SK-N-SH treated with all-trans-retinoic acid at 6 μM for 48 hours (cell line): ENCODE measurements around the gene HACD2.

Experiments
- GLIS3 ChIP-seq: fragments of 250-450 bp; sonication (Bioruptor Pico); IDR thresholded peaks from 2 replicates; pipeline ENCODE4 v1.5.0; 2020; ENCODE audit warnings: mild to moderate bottlenecking, moderate library complexity
- ZC3H10 ChIP-seq: fragments of 250-450 bp; sonication (Bioruptor Pico); IDR thresholded peaks from 2 replicates; pipeline ENCODE4 v1.5.1; 2021; ENCODE audit warnings: mild to moderate bottlenecking, moderate library complexity
- ZFP3 ChIP-seq: fragments of 250-450 bp; sonication (Bioruptor Pico); IDR thresholded peaks from 2 replicates; pipeline ENCODE4 v1.5.0; 2020; ENCODE audit warnings: mild to moderate bottlenecking, moderate library complexity
- TF ChIP-seq, protein P1 (sequence below): fragments of 250-450 bp; sonication (Bioruptor Pico); IDR thresholded peaks from 2 replicates; pipeline ENCODE4 v1.5.0; 2020; ENCODE audit warnings: mild to moderate bottlenecking, moderate library complexity

DNA sequence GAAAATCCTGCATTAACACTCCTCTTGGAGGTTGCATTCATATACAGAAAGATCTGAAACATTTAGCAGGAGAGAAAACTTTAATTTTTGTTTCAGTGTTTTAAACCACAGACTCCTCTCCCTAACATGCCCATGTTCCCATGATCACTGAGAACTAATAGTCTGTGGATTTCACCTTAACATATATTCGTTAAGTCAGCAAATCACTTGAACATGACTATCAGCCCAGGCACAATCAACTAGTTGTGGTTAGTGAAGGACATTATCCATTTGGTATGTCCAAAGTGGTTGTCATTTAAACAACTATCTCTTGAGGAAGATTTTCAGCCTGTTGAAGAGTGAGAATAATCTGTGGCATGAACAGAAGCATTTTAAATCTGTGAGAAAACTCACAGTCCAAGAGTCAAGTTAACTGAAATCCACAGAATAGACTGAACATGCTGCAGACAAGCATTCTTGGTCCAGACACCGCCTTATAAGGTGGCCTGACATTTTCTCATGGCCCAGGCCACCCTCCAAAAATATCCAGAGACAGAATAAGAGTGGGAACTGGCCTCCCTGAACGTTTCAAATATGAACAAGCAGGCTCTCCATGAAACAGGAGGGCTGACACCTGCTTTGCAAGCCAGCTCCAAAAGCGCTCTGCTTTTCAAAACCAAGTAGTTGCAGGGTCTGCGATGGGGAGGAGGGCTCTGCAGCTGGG lies 96.1 kb downstream of the HACD2 start:
- TF ChIP-seq ZFP3 (no peak), ZC3H10 (no peak), GLIS3 (no peak)
- TF ChIP-seq, protein P1, sequence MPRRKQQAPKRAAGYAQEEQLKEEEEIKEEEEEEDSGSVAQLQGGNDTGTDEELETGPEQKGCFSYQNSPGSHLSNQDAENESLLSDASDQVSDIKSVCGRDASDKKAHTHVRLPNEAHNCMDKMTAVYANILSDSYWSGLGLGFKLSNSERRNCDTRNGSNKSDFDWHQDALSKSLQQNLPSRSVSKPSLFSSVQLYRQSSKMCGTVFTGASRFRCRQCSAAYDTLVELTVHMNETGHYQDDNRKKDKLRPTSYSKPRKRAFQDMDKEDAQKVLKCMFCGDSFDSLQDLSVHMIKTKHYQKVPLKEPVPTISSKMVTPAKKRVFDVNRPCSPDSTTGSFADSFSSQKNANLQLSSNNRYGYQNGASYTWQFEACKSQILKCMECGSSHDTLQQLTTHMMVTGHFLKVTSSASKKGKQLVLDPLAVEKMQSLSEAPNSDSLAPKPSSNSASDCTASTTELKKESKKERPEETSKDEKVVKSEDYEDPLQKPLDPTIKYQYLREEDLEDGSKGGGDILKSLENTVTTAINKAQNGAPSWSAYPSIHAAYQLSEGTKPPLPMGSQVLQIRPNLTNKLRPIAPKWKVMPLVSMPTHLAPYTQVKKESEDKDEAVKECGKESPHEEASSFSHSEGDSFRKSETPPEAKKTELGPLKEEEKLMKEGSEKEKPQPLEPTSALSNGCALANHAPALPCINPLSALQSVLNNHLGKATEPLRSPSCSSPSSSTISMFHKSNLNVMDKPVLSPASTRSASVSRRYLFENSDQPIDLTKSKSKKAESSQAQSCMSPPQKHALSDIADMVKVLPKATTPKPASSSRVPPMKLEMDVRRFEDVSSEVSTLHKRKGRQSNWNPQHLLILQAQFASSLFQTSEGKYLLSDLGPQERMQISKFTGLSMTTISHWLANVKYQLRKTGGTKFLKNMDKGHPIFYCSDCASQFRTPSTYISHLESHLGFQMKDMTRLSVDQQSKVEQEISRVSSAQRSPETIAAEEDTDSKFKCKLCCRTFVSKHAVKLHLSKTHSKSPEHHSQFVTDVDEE (CRISPR knock-in tag) = no peak
